ENCODE data around the gene PARVB.

DNA sequence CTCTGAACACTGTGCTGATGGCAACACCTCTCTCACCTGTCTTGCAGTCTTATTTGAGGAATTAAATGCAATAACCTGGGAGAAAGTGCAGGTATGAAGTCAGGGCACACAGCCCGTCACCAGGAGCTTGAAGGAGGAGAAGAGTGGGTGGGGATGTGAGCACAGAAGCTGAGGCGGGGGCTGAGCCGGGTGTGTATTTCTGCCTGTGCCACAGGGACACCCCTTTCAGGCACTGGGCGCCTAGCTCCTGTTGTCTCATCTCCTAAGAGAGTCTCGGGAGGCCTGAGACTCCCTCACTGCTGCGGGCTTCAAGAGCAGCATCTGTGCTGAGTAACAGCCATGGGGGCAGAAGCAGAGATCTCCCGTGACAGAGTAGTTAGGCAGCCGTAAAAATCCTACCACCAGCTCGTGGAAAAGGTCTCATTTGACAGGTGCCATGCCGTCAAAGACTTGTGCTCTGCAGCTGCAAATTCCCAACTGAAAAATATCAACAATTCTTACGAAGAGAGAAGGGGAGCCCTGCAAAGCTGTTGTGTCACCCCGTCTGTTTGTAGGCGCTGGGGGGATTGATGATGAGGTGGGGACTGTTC, 26.8 kb downstream of the PARVB start:
- no peak for TF ChIP-seq HDAC2 (IDR thresholded peaks at IDR 0.05; ENCODE audit: borderline replicate concordance in 1 of 2, low read depth in 2 of 2, low read length in 2 of 2)
- TF ChIP-seq, protein P1, sequence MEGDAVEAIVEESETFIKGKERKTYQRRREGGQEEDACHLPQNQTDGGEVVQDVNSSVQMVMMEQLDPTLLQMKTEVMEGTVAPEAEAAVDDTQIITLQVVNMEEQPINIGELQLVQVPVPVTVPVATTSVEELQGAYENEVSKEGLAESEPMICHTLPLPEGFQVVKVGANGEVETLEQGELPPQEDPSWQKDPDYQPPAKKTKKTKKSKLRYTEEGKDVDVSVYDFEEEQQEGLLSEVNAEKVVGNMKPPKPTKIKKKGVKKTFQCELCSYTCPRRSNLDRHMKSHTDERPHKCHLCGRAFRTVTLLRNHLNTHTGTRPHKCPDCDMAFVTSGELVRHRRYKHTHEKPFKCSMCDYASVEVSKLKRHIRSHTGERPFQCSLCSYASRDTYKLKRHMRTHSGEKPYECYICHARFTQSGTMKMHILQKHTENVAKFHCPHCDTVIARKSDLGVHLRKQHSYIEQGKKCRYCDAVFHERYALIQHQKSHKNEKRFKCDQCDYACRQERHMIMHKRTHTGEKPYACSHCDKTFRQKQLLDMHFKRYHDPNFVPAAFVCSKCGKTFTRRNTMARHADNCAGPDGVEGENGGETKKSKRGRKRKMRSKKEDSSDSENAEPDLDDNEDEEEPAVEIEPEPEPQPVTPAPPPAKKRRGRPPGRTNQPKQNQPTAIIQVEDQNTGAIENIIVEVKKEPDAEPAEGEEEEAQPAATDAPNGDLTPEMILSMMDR (IDR thresholded peaks at IDR 0.05; ENCODE audit: control extremely low read depth in 1 of 3, insufficient read depth in 1 of 3, low read depth in 1 of 3, low read length in 3 of 3): no peak
